Measurements from ENCODE around the gene CHAC2. TPM values are rescaled to one million over a fixed set of nuclear protein-coding genes. Genes with fewer than 3 reads are reported as not detected.

Gene CHAC2
- total RNA-seq, 4 donors from 2014 or later, result 0.51 to 5.3 (median 2.9) TPM

DNA sequence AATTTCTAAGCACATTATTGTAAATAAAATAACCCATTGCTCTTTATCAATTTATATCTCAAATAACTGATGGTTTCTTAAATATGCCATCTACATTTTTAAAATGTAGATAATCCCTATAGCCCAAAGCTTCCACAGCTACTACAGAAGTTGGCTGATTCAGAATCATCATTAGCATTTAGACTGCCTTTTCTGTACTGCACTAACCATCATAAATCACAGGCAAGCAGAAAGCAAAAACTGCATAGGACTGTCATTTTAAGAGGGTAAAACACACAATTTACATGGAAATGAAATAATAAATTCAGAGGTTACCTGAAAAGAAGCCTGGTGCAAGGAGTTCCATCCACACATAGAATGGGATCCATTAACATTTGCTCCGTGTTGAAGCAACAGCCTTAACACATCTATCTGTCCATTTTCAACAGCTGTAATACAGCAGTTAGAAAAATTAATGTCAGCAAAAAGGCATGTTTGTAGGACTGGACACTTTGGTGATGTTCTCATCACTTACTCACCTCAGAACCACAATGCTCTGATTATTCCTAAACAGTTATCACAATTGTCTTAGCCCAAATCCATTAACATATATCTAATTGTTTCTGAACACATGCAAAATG is 38.4 kb upstream of the CHAC2 start:
- Histone ChIP-seq H3K4me3 (no peak overlapping the region), H3K36me3 (no peaks in the 10 kb centered on the region), H3K27ac (no peak overlapping the region), H3K4me1 (no peaks in the 10 kb centered on the region), H3K27me3 (no peaks in the 10 kb centered on the region), H3K9me3 (no peaks in the 10 kb centered on the region)
- DNase-seq, result no peak
- TF ChIP-seq, protein P1, sequence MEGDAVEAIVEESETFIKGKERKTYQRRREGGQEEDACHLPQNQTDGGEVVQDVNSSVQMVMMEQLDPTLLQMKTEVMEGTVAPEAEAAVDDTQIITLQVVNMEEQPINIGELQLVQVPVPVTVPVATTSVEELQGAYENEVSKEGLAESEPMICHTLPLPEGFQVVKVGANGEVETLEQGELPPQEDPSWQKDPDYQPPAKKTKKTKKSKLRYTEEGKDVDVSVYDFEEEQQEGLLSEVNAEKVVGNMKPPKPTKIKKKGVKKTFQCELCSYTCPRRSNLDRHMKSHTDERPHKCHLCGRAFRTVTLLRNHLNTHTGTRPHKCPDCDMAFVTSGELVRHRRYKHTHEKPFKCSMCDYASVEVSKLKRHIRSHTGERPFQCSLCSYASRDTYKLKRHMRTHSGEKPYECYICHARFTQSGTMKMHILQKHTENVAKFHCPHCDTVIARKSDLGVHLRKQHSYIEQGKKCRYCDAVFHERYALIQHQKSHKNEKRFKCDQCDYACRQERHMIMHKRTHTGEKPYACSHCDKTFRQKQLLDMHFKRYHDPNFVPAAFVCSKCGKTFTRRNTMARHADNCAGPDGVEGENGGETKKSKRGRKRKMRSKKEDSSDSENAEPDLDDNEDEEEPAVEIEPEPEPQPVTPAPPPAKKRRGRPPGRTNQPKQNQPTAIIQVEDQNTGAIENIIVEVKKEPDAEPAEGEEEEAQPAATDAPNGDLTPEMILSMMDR (IDR thresholded peaks at IDR 0.05), result no peak
- no peak for TF ChIP-seq POLR2A (IDR thresholded peaks at IDR 0.05)
- intact Hi-C loops (cut with DNase I; ENCODE audit: low total_unique reads), result no loop called here

DNA sequence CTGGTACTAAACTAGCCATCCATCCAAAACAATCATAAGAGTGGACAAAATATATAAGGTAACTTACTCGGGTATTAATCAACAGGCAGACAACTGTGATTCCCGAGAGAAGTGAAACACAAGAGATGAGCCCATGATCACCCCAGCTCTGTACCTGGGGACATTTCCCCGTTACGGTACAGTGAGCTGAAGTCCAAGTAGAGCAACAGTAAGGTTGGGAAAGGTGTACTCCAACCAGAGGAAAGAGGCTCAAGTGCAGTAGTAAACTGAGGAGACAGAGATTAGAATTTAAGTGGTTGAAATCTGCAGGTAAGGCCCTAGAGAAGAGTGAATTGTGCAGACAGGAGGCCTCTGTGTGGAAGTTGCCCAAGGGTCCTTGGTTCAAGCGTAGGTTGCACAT is 30.5 kb upstream of the CHAC2 start:
- intact Hi-C loops (cut with DNase I; ENCODE audit: low total_unique reads), result no loop called here
- no peaks in the 10 kb centered on the region for H3K4me1 ChIP-seq
- H3K9me3 ChIP-seq, result no peaks in the 10 kb centered on the region
- no peak overlapping the region for H3K4me3 ChIP-seq
- no peak for DNase-seq
- H3K27ac ChIP-seq, result no peak overlapping the region
- TF ChIP-seq, protein P1 (IDR thresholded peaks at IDR 0.05), result no peak
- TF ChIP-seq POLR2A (IDR thresholded peaks at IDR 0.05), result no peak
- H3K36me3 ChIP-seq, result no peaks in the 10 kb centered on the region
- no peaks in the 10 kb centered on the region for H3K27me3 ChIP-seq

DNA sequence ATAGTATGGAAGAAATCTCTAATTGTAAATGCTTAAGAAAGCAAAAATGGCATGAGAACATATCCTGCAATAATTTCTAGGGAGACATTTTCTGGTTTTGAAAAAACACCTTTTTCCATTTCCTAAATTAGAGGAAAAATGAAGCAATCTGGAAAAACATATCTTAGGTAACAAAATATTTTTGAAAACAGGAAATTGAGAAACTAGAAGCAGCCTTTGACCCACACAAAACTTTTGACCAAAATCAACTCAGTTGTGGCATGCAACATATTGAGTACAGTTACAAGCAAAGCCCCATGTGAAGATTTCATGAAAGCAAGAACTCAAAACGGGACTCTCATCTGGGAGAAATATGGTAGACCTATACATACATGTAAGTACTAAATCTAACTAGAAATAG is 28.6 kb upstream of the CHAC2 start:
- intact Hi-C loops (cut with DNase I; ENCODE audit: low total_unique reads), result no loop called here
- Histone ChIP-seq H3K36me3 (no peaks in the 10 kb centered on the region), H3K9me3 (no peaks in the 10 kb centered on the region), H3K4me3 (no peak overlapping the region), H3K27me3 (no peaks in the 10 kb centered on the region), H3K27ac (no peak overlapping the region), H3K4me1 (no peaks in the 10 kb centered on the region)
- no peak for DNase-seq
- TF ChIP-seq POLR2A (IDR thresholded peaks at IDR 0.05), result no peak
- TF ChIP-seq, protein P1 (IDR thresholded peaks at IDR 0.05), result no peak

DNA sequence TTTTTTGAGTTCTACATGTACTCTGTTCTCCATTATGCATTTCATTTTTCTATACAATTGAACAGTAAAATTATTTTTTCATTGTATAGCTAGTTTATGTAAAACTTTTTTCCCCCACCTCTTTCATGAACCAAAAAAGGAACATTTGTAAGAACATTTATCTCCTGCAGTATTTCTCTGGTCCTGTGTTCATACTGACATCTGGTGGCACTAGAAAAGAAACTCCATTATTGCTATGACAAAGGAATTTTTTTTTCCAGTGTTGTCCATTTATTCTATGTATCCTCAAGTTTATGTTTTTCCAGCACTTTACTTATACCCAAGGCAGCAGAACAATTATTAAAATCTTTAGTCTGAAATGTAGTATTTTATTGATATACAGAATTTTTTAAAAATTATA is 27.4 kb upstream of the CHAC2 start:
- Histone ChIP-seq H3K36me3 (no peaks in the 10 kb centered on the region), H3K27me3 (no peaks in the 10 kb centered on the region), H3K27ac (no peak overlapping the region), H3K4me3 (no peak overlapping the region), H3K9me3 (no peaks in the 10 kb centered on the region), H3K4me1 (no peaks in the 10 kb centered on the region)
- TF ChIP-seq, protein P1 (IDR thresholded peaks at IDR 0.05), result peak in 1 of 4 experiments; percentile 15
- no peak for TF ChIP-seq POLR2A (IDR thresholded peaks at IDR 0.05)
- DNase-seq, result no peak
- intact Hi-C loops (cut with DNase I; ENCODE audit: low total_unique reads), result no loop called here

DNA sequence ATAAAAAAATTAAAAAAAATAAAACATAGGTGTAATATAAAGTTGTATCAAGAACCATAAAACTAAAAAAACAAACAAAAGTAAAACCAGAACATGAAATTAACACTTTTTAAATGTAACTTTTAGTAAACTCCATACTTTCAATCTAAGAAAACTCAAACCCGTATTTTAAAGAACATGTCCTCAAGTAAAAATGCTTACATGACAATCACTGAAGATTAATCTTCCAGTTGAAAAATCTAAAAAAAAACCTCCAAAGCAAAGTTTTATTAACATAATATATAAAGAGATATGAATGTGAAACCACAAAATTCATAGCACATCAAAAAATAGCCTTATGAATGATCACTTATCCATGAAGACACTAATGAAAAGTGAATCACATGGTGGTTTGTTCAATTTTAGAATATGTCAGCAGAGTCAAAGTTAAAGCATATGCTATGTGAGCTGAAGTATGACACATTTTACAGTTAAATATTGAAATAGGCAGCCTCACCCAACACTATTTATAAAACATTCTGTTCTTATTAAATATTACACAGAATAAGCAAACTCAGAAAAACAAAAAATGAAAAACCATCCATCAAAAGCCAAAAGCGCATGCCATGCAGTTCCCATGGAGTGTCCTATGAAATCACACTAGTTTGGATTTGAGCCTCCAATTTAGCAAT is 23.1 kb upstream of the CHAC2 start:
- no peak for DNase-seq
- intact Hi-C loops (cut with DNase I; ENCODE audit: low total_unique reads), result no loop called here
- TF ChIP-seq POLR2A (IDR thresholded peaks at IDR 0.05), result no peak
- TF ChIP-seq, protein P1 (IDR thresholded peaks at IDR 0.05), result no peak
- Histone ChIP-seq H3K9me3 (no peaks in the 10 kb centered on the region), H3K36me3 (no peaks in the 10 kb centered on the region), H3K4me1 (no peaks in the 10 kb centered on the region), H3K27ac (no peak overlapping the region), H3K4me3 (no peak overlapping the region), H3K27me3 (no peaks in the 10 kb centered on the region)
